GM18873 (cell line): Measurements from ENCODE around the gene MAP1B.
A peak's percentile ranks its signal among the peaks of the same experiment; 100 is the strongest.

Experiments used
- ATAC-seq: cut with Tn5 transposase; IDR thresholded peaks from one replicate; pipeline ENCODE4 v1.9.1; 2021; ENCODE audit warnings: mild to moderate bottlenecking, moderate library complexity, moderate number of reproducible peaks; ENCODE audit not compliant: unreplicated experiment, low FRiP score

Gene MAP1B

DNA sequence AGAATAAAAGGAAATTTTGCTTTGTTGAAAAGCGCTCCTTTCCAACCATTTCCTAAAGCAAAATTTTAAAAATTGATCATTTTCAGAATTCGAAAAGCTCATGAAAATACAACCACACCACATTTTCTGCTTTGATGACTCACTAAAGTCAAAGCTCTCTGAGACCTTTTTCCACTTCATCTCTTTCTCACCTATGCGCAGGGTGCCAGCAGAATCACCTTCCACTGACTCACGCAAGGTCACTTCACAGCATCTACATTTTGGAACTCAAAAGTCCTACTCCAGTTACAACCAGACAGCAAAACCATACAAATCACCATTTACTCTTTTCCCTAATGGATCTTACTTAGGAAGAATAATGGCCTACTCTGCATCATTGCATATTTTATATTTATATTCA, 106.2 kb downstream of the MAP1B start:
- ATAC-seq: no peak

DNA sequence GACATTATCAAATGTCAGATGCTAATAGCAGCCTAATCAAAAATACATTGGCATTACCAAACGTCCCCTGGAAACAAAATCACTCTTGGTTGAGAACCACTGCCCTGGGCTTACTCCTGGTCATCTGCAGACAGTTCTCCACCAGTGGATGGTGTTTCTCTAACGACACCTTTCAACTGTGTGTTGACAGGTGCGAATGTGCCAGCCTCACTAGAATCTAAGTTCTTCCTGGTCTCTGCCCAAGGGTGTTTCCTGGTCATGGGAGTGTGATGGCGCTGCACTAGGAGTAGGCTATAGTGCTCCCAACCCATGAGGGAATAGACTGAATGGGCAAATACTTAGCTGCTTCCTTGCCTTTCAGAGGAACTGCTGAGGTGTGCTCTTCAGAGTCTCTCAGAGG, 106.9 kb downstream of the MAP1B start:
- no peak for ATAC-seq

DNA sequence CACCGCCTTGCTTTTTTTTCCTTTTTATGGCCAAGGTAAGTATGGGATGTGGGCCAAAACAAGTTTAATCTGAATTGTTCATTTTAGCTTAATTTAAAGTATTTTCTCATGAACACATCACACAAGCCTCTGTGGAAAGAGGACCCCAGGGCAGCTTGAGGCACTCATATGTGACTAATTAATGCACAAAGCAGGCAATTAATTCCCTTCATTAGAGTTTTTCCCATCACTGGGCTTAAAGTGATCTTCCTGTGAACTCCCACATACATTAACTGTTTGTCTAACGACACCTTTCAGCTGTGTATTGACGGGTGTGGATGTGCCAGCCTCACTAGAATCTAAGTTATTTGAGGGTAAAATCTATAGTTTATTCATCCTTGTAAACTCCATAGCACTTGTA, 109.5 kb downstream of the MAP1B start:
- no peak for ATAC-seq

DNA sequence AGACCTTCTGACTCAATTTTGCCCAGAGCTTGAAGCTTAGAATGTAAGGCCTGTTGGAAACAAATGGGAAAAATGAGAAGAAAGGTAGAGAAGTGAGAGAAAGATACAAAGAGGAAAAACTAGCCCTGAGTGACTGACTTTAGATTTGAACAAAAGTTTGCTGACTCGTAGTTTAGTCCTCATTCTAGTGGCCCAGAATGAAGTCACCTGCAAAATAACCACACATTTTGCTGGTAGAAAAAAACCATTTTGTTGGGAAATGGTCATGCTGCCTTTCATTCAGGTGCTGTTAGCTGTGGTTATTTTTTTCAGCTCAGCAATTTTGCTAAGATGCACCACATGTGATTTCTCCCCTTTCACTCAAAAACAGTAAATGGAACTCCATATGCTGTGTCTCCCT, 113.8 kb downstream of the MAP1B start:
- no peak for ATAC-seq

DNA sequence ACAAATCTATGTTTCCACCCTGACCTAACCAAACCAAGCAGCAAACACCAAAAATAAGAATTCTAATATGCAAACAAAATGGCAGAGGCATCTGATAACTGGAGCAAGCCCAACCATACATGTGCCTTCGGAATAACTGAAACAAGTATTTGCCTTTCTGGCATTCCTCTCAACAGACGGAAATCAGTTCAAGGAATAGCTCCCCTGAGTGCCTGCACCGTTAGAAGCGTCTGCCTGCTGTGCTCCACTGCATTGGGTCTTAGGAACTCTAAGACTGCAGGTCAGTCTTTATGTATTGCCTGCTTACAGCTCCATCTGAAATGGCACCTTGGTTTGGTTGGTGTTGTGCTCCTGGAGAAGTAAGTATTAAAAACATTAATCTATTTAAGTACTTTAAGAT, 114.3 kb downstream of the MAP1B start:
- ATAC-seq: no peak

DNA sequence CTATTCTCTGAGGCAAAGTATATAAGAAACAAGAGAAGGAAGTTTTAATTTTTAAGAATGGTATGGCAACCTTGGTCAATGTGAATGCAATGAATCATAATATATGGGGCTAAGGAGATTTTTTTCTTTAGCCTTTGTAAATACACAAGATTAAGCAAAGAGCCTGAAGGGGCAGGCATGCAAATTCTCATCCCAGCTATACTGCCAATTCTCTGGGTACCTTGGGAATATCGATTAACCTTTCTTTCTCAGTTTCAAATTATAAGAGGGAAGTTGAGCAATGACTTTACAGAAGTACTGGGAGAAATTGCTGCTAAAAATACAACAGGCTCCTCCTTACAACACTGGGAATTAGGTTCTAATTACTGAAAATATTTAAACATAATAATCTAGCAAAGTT, 115.2 kb downstream of the MAP1B start:
- ATAC-seq: no peak

DNA sequence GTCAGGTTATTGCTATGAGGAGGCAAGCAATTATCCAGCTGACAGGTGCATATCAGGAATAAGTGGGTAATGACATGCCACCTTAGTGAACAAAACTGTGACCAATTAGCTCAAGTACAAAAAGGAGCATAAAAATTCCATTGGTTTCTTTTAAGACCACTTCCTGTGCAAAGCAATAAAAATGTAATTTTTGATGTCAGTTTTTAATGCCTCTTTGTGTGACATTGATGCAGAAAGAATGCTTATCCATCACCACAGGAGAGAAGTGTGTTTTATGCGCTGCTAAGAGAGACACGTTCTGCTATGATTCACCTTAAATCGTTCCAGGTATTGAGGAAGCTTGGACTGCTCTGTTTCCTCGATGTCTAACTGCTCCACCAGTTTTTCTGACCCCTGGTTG, 116.1 kb downstream of the MAP1B start:
- no peak for ATAC-seq

DNA sequence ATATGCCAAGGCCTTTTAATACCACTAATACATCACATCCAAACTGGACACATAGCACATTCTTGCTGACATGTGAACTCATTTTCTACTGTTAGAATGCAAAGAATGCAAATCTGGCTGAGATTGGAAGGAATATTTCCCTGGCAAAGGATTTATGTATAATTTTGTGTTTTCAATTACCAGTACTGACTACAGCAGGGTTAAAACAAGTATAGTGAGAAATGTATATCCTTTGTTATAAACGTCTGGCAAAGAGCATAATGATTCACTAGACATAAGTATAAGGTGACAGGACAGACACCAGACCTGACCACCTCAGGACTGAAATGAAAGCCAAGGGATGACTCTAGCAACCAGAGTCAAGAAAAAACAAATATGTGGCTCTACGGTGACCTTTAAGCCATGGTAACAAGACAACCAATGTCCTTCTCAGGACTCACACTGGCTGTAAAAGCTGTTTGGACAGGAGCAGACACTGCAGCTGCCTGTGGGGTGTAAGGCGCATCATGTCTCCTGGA, 117.7 kb downstream of the MAP1B start:
- no peak for ATAC-seq

DNA sequence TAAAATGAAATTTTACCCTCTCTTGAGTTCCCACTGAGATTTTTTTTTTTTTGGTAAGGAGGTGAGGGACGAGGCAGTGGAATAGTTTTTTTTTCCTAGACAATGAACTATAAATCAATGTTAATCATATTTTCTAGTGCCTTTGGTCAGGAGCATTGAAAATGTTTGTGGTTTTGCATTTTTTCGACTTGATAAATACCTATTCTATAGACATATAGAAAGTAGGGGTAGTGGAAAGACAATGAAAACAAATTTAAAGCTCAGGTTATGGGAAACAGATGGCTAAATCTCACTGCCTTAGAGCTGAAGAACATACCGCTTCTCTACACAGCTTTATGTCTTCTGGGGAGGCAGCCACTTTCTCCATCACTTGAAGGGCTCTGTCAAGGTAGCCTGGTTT, 118.5 kb downstream of the MAP1B start:
- ATAC-seq: no peak

DNA sequence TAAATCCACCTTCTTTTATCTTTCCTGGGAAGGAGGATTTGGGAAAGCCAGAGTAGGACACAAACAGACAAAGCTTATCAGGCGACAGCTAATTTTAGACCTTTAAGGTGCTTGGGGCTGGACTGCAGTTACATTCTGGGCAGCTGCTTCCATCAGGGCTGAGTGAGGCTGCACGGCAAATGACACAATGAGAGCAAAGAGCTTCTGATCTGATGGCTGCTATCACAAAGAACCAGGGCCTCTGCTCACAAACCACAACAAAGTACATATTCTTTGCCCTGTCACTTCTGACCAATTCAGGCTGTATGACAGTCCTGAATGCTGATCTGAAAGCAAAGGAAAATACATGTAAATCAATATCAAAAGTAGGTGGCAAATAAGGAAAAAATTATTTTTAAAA, 119.7 kb downstream of the MAP1B start:
- ATAC-seq: no peak

DNA sequence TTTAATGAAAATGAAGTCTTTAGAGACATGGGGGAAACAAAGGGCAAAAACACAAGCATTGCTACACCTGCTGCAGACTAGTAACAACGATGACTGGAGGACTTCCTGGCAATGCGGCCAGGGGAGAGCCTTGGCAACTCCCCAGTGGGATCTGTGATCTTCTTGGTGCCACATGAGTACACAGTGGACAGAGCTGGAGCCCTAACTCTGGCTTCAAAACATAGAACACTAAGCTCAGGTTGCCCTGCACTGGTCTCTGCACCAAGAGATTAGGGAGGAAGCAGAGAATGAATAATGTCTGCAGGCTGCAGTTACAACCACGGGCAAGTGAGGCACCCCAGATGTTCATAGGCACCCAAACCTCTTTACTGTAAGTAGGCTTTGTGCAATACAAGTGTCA, 121.7 kb downstream of the MAP1B start:
- ATAC-seq: no peak

DNA sequence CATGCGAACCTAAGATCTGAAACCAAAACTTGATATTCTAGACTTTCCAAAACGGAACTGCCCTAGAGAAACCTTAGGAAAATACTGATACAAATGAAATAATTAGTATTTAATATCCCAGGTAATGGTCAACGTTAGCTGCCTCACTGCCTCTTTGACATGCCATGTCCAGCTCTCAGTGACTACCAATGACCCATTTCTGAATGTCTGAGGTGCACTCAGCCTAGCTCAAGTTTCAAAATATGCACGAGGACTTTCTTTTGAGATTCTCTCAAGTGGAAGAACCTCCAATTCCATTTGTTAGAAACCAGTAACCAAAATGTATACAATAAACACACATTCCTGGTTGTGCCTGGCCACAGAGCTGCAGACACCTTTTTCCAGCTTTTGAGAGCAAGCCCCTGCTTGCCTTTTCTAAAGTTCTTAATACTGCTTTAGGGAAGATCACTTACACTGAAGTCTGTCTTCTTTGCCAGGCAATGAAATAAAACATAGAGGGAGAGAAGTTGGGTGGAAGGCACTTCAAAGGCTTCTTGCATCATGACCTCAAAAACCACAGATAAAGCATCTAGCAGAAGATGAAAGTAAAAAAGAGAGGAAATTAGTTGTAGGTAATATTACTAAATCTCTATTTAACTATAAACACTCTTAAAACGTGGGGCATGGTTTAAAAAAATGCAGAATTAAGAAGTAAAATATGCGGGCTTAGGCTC, 124.9 kb downstream of the MAP1B start:
- ATAC-seq: no peak

DNA sequence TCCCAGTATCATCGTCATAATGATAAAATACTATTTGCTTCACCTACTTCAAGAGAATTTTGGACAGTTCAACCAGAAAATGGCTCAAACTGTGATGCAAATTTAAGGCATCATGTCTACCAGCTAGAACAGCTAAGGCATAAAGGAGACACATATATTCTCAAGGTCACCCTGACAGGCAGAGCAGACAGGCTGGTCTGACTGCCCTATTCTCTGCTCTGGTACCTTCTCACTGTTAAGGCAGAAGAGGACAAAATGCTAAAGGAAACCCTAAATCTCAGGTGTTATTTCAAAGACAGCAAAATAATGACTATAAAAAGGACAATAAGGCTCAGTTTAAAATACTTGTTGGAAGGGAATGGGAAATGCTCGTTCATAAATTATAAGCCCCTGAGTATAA, 125.6 kb downstream of the MAP1B start:
- no peak for ATAC-seq

DNA sequence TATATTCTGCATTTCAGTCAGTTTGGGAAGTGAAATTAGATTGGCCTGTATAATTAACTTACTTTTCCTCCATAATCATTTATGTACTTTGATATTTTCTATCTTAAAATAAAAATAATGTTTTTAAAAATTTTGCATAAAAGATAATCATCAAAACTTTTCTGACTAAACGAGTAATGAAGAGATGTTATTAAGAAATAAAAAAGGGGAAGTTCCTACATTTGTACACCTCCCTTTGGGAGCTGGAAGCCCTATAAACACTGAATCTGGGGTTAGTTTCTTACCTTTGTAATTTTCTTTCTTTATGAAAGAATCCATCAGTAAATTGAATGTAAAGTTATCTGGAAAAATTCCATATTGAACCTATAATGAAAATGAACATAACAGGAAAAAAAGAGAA, 126.6 kb downstream of the MAP1B start:
- no peak for ATAC-seq

DNA sequence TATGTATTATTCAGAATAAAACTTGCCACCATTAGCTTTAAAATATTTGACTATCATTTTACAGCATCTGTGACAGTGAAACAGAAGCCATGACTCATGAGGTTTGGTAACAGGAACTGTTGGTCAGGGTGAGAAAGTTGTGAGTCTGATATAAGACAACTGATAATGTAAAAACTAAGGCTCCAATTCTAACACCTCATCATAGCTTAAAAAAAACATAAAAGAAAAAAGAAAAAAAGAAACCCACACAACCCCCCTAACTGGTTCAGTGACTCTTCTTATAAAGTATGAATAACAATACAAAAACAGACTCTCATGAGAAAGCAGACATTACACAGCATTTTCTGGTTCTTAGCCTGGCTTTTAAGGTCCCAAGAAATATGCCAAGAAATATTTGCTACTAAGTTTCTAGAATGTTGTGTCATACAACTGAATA, 127.0 kb downstream of the MAP1B start:
- peak; percentile 73 for ATAC-seq

DNA sequence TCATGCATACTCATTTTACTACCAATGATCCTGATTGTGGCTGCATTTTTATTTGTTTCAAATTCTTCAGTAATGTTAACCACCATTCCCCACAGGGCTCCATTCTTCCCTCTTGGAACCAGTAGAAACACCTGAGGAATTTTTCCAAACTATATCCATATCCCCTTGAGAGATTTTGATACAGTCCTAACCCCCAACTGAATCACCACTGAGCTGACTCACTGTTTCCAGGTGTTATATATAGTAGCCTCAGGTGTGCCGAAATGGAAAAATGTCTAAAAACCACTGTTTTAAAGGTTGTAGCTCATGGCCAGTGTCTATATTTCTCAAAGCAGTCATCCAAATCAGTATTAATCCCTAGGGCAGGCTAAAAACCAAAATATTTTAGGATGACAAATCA, 127.6 kb downstream of the MAP1B start:
- no peak for ATAC-seq

DNA sequence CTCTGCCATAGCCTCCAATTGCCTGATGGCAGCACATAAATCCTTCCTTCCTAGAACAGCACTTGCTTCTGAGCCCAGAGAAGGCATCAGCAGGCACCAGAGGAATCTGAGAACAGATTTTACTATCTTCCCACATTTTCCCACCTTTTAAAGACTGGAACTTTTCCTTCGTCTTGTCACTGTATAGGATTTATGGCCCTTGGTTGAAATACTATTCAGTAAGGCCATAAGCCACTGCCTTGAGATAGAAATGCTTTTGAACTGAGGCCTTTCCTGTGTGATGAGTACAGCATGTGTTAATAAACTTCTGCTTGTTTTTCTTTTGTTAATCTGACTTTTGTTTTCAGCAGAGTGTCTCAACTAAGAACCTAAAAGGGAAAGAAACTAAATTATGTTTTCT, 128.4 kb downstream of the MAP1B start:
- ATAC-seq: no peak

DNA sequence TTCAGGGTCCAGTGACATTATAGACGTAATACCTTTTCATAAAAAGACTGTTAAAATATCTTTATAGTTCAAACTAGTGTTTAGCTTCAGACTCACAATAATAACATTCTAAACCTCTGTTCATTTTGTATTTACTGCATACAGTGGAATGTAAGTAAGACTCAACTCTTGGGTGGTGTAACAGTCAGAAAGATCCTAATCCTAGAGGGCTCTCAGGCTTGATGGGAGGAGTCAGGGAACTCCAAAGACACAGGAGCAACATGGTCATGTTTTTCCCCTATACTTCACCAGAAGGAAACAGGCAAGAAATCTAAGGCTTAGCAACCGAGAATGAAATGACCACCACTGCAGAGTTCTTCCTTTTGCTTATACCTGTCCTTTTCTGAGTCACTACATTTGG, 130.1 kb downstream of the MAP1B start:
- ATAC-seq: no peak

DNA sequence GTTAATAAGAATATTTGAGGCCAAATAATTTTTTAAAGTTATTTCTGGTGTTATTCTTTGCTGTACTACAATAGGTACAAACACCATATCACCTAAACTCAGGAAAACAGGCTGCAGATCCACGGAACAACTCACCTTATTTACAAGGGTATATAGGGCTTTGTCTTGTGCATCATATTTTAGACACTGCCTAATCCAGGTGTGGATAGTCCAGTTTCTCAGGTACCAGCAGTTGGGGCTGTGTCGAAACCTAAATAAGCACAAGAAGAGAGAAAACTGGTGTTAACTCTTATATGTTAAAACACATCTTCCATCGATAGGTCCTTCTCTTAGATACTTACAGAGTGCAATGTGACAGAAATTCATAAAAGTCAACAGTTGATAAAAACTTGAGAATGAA, 130.6 kb downstream of the MAP1B start:
- no peak for ATAC-seq

DNA sequence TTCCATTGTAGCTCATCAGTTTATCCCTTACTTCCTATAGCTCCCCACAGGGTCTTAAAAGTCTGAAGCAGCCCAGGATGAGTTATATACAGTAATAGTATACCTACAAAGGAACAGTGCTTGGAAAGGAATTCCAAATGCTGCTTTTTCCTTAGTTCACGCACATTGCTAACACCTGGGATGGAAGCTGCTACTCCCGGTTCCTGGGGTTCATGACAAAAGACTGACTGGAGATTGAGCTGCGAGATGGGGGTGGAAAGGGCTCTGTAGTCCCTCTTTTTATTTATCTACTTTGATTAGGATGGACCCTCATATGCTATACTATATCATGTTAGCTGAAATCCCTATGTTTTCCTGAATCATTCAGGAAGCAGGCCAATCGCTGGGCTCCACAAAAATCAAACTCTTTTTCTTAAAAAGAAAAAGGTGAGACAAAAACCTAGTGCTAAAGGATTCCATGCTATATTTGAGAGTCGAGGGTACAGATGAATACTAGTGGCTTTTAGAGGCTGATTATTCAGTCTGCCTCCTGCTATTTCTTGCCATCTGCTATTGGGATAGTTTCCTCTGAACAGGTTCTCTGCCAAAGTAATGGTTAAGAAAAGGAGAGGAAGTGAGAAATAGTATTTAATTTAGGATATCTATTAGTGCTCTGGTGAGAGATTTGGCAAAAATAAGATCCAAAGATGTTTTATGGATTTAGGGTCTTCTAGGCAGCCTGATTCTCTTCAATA, 131.6 kb downstream of the MAP1B start:
- ATAC-seq: no peak

DNA sequence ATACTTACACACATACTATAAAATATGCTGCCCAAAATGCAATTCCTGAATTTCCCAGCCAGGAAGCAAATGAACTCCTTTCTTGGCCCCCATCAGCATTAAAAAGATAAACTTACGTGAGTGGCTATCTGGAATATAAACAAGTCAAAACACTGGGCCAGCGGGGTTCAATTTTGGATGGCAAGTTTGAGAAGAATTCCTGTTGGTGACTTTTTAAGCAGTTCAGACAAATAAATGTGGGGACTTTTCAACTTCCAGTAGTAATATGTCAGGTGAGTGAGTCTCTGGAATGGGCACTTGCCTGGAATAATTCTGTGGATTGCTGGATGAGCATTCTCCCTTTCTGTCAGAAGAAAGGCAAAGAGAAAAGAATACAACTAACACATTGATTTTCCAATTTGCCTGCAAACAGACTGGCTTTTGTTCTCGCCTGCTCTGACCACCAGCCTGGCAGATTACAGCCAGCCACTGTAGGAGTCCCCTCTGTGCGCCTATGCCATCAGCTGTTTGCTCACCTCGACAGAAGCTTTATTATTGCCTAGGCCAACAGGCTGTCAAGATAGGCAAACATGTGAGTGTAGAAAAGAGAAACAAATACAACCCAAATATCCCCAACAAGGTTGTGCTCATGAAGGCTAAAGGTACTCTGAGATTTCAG, 134.2 kb downstream of the MAP1B start:
- no peak for ATAC-seq
